ENCODE measurements around the gene PTPN12. TPM values are rescaled to one million over a fixed set of nuclear protein-coding genes. Genes with fewer than 3 reads are reported as not detected.
"Not testable (repeated sequence)": the region's sequence is repeated elsewhere in the genome, so short reads cannot be mapped to it uniquely, and the experiment has no call there.

PTPN12 gene
- polyA plus RNA-seq, 1 donor from 2014 or later = 49.5 TPM

DNA sequence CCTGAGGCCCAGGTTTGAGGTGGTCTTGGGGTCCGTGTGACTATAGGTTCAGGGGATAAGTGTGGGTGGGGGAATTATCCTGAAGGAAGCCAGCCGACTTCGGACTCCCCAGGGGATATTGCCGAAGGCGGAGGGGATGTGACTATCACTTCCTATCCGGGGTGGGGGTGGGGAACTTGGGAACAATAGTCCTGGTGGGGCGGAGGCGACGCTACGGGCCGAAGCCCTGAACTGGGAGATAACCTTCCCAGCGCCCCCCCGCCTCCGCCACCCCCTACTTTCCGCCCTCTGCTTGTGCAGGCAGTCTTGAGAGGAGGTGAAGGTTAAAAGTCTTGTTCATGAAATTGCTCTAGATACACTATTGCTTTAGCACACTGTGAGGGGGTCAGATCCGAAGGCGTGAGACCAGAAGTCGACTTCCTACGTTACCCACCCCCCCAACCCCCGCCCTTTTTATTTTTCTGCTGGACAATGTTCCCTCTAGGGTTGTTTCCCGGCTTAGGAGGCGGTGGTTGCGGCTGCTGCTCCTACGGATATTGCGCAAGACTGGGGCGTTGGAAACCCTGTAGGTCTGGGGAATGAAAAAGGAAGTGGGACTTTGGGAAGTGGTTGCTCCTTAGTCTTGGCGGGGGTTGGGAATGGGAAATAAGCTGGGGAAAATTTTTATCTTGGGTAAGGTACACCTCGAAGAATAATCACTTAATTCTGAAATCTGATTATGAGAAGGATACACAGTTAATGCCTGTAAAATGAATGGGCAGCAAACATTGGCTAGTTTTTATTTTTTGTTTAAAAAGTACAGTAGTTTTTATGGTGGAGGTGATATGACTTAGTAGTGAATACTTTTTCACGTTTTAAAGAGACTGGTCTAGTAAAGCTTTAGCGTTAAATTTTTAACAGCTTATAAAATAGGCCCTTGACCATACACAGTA, 1.5 kb downstream of the PTPN12 start (continued):
- TF ChIP-seq, protein P1, sequence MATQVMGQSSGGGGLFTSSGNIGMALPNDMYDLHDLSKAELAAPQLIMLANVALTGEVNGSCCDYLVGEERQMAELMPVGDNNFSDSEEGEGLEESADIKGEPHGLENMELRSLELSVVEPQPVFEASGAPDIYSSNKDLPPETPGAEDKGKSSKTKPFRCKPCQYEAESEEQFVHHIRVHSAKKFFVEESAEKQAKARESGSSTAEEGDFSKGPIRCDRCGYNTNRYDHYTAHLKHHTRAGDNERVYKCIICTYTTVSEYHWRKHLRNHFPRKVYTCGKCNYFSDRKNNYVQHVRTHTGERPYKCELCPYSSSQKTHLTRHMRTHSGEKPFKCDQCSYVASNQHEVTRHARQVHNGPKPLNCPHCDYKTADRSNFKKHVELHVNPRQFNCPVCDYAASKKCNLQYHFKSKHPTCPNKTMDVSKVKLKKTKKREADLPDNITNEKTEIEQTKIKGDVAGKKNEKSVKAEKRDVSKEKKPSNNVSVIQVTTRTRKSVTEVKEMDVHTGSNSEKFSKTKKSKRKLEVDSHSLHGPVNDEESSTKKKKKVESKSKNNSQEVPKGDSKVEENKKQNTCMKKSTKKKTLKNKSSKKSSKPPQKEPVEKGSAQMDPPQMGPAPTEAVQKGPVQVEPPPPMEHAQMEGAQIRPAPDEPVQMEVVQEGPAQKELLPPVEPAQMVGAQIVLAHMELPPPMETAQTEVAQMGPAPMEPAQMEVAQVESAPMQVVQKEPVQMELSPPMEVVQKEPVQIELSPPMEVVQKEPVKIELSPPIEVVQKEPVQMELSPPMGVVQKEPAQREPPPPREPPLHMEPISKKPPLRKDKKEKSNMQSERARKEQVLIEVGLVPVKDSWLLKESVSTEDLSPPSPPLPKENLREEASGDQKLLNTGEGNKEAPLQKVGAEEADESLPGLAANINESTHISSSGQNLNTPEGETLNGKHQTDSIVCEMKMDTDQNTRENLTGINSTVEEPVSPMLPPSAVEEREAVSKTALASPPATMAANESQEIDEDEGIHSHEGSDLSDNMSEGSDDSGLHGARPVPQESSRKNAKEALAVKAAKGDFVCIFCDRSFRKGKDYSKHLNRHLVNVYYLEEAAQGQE (IDR thresholded peaks at IDR 0.05; ENCODE audit: borderline replicate concordance) = peak; percentile 10
- TF ChIP-seq RAD21 (conservative IDR thresholded peaks at IDR 0.05) = no peak

DNA sequence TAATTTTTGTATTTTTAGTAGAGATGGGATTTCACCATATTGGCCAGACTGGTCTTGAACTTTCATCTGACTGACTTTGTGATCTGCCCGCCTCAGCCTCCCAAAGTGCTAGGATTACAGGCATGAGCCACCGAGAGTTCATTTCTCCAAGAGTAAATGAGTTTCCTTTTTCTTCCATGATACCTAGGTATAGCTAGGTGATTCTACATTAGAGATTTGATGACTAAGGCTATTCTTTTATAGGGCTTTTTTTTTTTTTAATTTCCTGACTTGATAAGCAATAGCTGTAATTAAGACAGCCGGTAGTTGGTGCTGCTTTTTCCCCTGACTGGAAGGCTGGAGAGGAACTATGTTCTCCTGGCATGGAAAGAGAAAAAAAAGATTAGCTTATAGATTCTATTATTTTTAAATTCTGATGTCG, 3.3 kb downstream of the PTPN12 start:
- H3F3A ChIP-seq (ENCODE audit: insufficient read depth, low read length, poor library complexity, severe bottlenecking) = no peaks in the 10 kb centered on the region
- no peak overlapping the region for H3K9ac ChIP-seq (ENCODE audit: low read length)
- no peak overlapping the region for H2AFZ ChIP-seq (ENCODE audit: low read depth, low read length)
- peaks cover 27% of the 10 kb centered on the region for H4K20me1 ChIP-seq (ENCODE audit: insufficient read depth)
- peaks cover 68% of the 10 kb centered on the region for H3K79me2 ChIP-seq (replicated peaks; ENCODE audit: insufficient read depth, low read length)
- H3K36me3 ChIP-seq (ENCODE audit: insufficient read depth, low read length) = no peaks in the 10 kb centered on the region
- H3K27ac ChIP-seq (ENCODE audit: low read length) = no peak overlapping the region
- H3K9me2 ChIP-seq (ENCODE audit: insufficient read depth, low read length) = no peaks in the 10 kb centered on the region
- H3K4me2 ChIP-seq (ENCODE audit: low read length) = no peak overlapping the region
- H3K9me3 ChIP-seq (ENCODE audit: low read length) = no peaks in the 10 kb centered on the region
- H3K4me3 ChIP-seq (ENCODE audit: low read length) = peak overlapping the region; percentile 98
- no peaks in the 10 kb centered on the region for H3K27me3 ChIP-seq (ENCODE audit: insufficient read depth, low read depth, low read length)
- no peak for TF ChIP-seq MXI1 (conservative IDR thresholded peaks at IDR 0.05; ENCODE audit: poor library complexity, severe bottlenecking)
- no peak for TF ChIP-seq RAD21 (conservative IDR thresholded peaks at IDR 0.05)
- no peak for TF ChIP-seq EP300 (conservative IDR thresholded peaks at IDR 0.05; ENCODE audit: poor library complexity, severe bottlenecking)

DNA sequence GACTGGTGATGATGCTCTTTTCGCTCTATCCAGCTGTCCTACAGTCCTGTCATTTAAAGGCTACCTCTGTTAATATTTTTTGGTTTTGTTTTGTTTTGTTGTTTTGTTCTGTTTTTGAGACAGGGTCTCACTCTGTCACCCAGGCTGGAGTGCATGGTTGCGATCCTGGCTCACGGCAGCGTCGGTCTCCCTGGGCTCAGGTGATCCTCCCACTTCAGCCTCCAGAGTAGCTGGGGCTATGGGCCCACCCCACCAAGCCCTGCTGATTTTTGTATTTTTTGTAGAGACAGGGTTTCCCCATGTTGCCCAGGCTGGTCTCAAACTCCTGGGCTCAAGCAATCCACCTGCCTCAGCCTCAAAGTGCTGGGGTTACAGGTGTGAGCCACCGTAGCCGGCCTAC, 3.9 kb downstream of the PTPN12 start:
- not testable (repeated sequence) for H3K9ac ChIP-seq (ENCODE audit: low read length); H3K27me3 ChIP-seq (ENCODE audit: insufficient read depth, low read depth, low read length); H2AFZ ChIP-seq (ENCODE audit: low read depth, low read length); H3K36me3 ChIP-seq (ENCODE audit: insufficient read depth, low read length); H3K9me3 ChIP-seq (ENCODE audit: low read length); H3K4me2 ChIP-seq (ENCODE audit: low read length); H3K9me2 ChIP-seq (ENCODE audit: insufficient read depth, low read length); H3F3A ChIP-seq (ENCODE audit: insufficient read depth, low read length, poor library complexity, severe bottlenecking); H3K27ac ChIP-seq (ENCODE audit: low read length)
- Histone ChIP-seq H4K20me1 (ENCODE audit: insufficient read depth) (peaks cover 27% of the 10 kb centered on the region), H3K4me3 (ENCODE audit: low read length) (peak overlapping the region; percentile 98), H3K79me2 (replicated peaks; ENCODE audit: insufficient read depth, low read length) (peaks cover 74% of the 10 kb centered on the region)

DNA sequence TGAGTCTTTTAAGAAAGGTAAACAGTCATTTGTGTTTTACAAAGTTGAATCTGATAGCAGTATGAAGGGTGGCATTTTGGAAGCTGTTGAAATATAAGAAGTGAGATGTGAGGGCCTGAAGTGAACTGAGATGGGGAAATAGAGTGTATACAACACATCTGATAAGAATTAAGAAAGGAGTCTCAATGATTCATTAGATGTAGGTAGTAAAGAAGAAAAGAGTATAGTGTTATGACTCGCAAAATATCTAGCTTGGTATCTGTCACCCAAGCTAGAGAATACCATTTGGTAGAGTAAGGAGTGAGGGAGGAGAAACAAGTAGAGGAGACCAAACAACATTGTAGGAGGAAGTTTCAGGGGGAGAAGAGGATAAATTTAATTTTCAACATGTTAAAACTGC, 5.3 kb downstream of the PTPN12 start:
- peaks cover 88% of the 10 kb centered on the region for H3K79me2 ChIP-seq (replicated peaks; ENCODE audit: insufficient read depth, low read length)
- no peak for TF ChIP-seq RAD21 (conservative IDR thresholded peaks at IDR 0.05)
- TF ChIP-seq, protein P2, sequence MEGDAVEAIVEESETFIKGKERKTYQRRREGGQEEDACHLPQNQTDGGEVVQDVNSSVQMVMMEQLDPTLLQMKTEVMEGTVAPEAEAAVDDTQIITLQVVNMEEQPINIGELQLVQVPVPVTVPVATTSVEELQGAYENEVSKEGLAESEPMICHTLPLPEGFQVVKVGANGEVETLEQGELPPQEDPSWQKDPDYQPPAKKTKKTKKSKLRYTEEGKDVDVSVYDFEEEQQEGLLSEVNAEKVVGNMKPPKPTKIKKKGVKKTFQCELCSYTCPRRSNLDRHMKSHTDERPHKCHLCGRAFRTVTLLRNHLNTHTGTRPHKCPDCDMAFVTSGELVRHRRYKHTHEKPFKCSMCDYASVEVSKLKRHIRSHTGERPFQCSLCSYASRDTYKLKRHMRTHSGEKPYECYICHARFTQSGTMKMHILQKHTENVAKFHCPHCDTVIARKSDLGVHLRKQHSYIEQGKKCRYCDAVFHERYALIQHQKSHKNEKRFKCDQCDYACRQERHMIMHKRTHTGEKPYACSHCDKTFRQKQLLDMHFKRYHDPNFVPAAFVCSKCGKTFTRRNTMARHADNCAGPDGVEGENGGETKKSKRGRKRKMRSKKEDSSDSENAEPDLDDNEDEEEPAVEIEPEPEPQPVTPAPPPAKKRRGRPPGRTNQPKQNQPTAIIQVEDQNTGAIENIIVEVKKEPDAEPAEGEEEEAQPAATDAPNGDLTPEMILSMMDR (IDR thresholded peaks at IDR 0.05; ENCODE audit: poor library complexity, severe bottlenecking) = no peak
- no peak for TF ChIP-seq EZH2 (IDR thresholded peaks at IDR 0.05; ENCODE audit: borderline replicate concordance, insufficient read depth, low read length, poor library complexity, severe bottlenecking)
- TF ChIP-seq EP300 (conservative IDR thresholded peaks at IDR 0.05; ENCODE audit: poor library complexity, severe bottlenecking) = no peak
- TF ChIP-seq POLR2AphosphoS5 (IDR thresholded peaks at IDR 0.05) = no peak
- no peak for TF ChIP-seq MXI1 (conservative IDR thresholded peaks at IDR 0.05; ENCODE audit: poor library complexity, severe bottlenecking)
- TF ChIP-seq, protein P1 (IDR thresholded peaks at IDR 0.05; ENCODE audit: borderline replicate concordance) = no peak
- no peak for TF ChIP-seq SMC3 (conservative IDR thresholded peaks at IDR 0.05; ENCODE audit: poor library complexity)
- TF ChIP-seq TAF1 (IDR thresholded peaks at IDR 0.05; ENCODE audit: low read depth) = no peak
- H3F3A ChIP-seq (ENCODE audit: insufficient read depth, low read length, poor library complexity, severe bottlenecking) = no peaks in the 10 kb centered on the region
- no peaks in the 10 kb centered on the region for H3K27me3 ChIP-seq (ENCODE audit: insufficient read depth, low read depth, low read length)
- no peaks in the 10 kb centered on the region for H3K36me3 ChIP-seq (ENCODE audit: insufficient read depth, low read length)
- no peak overlapping the region for H3K9ac ChIP-seq (ENCODE audit: low read length)
- H3K9me3 ChIP-seq (ENCODE audit: low read length) = no peaks in the 10 kb centered on the region
- H3K4me3 ChIP-seq (ENCODE audit: low read length) = peak overlapping the region; percentile 98
- peaks cover 28% of the 10 kb centered on the region for H4K20me1 ChIP-seq (ENCODE audit: insufficient read depth)
- no peak overlapping the region for H2AFZ ChIP-seq (ENCODE audit: low read depth, low read length)
- no peak overlapping the region for H3K4me2 ChIP-seq (ENCODE audit: low read length)
- no peak overlapping the region for H3K27ac ChIP-seq (ENCODE audit: low read length)
- H3K9me2 ChIP-seq (ENCODE audit: insufficient read depth, low read length) = no peaks in the 10 kb centered on the region

All from neural cell (in vitro differentiated cells).